ENCODE results near the gene CYP4A22.
A peak's percentile ranks its signal among the peaks of the same experiment; 100 is the strongest.

GRCh38 chr1:47179017-47179987, 42.1 kb downstream of the CYP4A22 start:
- TF ChIP-seq, protein P1, sequence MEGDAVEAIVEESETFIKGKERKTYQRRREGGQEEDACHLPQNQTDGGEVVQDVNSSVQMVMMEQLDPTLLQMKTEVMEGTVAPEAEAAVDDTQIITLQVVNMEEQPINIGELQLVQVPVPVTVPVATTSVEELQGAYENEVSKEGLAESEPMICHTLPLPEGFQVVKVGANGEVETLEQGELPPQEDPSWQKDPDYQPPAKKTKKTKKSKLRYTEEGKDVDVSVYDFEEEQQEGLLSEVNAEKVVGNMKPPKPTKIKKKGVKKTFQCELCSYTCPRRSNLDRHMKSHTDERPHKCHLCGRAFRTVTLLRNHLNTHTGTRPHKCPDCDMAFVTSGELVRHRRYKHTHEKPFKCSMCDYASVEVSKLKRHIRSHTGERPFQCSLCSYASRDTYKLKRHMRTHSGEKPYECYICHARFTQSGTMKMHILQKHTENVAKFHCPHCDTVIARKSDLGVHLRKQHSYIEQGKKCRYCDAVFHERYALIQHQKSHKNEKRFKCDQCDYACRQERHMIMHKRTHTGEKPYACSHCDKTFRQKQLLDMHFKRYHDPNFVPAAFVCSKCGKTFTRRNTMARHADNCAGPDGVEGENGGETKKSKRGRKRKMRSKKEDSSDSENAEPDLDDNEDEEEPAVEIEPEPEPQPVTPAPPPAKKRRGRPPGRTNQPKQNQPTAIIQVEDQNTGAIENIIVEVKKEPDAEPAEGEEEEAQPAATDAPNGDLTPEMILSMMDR (IDR thresholded peaks at IDR 0.05; ENCODE audit: low read depth, low read length) = peak; percentile 89
- TF ChIP-seq POLR2A (IDR thresholded peaks at IDR 0.05; ENCODE audit: extremely low read depth, insufficient read length) (peak; percentile 15), MAX (IDR thresholded peaks at IDR 0.05; ENCODE audit: low read depth, low read length) (peak; percentile 74)
